GF-D8 (cell line): ENCODE data around the gene AK5.

Experiments
- DNase-seq: peaks from one replicate; lab custom pipeline; 2025; lab: John Stamatoyannopoulos, UW

Gene AK5, protein sequence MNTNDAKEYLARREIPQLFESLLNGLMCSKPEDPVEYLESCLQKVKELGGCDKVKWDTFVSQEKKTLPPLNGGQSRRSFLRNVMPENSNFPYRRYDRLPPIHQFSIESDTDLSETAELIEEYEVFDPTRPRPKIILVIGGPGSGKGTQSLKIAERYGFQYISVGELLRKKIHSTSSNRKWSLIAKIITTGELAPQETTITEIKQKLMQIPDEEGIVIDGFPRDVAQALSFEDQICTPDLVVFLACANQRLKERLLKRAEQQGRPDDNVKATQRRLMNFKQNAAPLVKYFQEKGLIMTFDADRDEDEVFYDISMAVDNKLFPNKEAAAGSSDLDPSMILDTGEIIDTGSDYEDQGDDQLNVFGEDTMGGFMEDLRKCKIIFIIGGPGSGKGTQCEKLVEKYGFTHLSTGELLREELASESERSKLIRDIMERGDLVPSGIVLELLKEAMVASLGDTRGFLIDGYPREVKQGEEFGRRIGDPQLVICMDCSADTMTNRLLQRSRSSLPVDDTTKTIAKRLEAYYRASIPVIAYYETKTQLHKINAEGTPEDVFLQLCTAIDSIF

DNA sequence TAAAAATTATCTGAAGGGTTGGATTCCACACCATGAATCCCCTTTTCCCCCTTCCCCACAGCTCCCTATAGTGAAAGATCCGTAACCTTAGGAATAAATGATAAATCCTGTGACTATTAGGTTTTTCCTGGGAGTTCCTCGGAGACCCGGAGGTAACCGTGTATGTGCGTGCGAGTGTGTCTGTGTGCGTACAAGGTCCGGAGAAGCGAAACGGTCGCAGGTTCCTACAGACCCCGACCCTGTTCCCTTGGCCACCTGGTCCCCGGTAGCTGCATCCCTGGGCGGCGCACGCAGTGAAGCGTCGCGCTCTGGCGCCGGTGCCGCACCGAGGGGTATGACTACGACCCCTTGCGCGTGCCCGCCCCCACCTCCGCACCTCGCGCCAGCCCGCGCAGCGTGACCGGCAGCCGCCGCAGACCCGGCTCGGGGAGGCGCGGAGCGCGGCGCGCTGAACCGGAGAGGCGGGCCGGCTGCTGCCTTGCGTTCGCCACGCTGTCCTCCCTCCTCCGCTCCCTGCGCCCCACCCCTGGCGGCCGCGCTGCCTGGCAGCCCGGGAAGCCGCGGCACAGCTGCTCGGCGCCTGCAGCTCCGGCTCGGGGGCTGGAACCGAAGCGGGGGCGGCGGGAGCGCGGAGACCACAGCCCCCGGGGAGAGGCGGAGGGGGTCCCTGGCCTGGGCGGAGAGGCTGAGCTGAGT lies at the start of gene AK5:
TSS of gene AK5 (plus strand) at position 529 of the 696 bp plus-strand sequence. CDS start 295 bp downstream, outside the sequence.
- DNase-seq = no peak

DNA sequence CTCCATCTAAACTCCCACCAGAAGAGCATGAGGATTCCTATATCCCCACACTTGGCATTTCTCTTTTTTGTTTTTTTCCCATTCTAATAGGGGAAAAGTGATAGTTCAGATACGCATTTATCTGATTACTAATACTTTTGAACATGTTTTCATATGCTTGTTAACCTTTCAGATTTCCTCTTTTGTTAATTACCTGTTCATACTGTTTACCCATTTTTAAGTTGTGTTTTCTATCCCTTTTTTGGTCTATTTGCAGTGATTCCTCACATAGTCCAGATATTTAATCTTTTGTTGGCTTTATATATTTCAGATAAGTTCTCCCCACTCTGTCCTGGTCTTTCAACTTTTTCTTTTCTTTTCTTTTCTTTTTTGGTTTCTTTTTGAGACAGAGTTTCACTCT lies 49.0 kb upstream of the AK5 start:
- no peak for DNase-seq

- no peak for DNase-seq
Observed at GRCh38 chr1:77234096-77234495, 47.7 kb upstream of the AK5 start.

- no peak for DNase-seq
Observed at GRCh38 chr1:77234943-77235342, 46.9 kb upstream of the AK5 start.

DNA sequence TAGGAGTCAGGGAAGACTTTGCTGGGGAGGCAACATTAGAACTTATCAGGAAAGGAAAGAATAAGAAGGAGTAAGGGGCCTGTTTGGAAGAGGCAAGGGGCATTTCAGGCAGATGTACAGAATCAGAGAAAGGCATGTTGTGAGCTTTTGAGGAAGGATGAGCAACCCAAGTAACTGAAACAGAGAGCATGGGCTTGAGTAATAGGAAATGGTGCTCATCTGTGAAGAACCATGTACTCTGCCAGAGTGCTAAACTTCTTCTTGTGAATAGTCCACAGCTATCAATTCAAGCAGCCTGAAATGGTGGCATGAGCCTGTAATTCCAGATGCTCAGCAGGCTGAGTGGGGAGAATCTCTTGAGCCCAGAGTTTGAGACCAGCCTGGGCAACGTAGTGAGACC lies 43.4 kb upstream of the AK5 start:
- peak; percentile 46 for DNase-seq

- DNase-seq = no peak
Observed at GRCh38 chr1:77239311-77239710, 42.5 kb upstream of the AK5 start.

GRCh38 chr1:77245830-77246229 lies 36.0 kb upstream of the AK5 start:
- DNase-seq = no peak

DNA sequence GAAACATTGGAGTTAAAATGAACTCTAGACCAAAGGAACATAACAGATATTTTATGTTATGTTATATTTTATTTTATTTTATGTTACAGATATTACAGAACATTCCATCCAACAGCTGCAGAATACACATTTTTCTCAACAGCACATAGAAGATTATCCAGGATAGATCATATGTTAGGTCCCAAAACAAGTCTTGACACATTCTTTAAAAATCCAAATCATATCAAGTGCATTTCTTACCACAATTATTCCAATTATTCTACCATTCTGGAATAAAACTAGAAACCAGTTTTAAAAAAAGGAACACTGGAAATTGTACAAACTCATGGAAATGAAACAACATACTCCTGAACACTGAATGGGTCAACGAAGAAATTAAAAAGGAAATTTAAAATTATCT lies 31.7 kb upstream of the AK5 start:
- no peak for DNase-seq

GRCh38 chr1:77253211-77253610 lies 28.6 kb upstream of the AK5 start:
- DNase-seq = no peak

GRCh38 chr1:77263708-77264107 lies 18.1 kb upstream of the AK5 start:
- no peak for DNase-seq

- no peak for DNase-seq
Observed at GRCh38 chr1:77265180-77265579, 16.6 kb upstream of the AK5 start.

GRCh38 chr1:77267035-77267434 lies 14.8 kb upstream of the AK5 start:
- no peak for DNase-seq

- DNase-seq = no peak
Observed at GRCh38 chr1:77271852-77272580, 9.8 kb upstream of the AK5 start.

- DNase-seq = no peak
Observed at GRCh38 chr1:77273891-77274290, 7.9 kb upstream of the AK5 start.

DNA sequence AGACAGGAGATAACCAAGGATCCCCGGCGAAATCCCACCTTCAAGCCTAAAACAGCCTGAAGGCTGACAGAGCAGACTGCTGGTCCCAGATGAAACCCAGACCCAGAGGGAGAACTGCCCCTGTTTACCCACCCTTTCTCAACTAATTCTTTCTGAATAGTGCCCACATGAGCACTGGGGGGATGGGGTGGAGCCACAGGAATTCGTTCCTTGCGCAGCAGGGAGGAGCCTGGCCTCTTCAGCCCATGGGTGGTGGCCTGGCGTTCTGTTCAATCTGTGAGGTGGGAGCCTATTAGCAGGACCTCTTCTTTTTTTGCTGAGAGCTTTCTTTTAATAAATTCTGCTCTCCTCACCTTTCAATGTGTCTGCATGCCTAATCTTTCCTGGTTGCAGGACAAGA lies 6.6 kb upstream of the AK5 start:
- DNase-seq = no peak

- no peak for DNase-seq
Observed at GRCh38 chr1:77276941-77277340, 4.9 kb upstream of the AK5 start.

GRCh38 chr1:77279929-77280328 lies 1.9 kb upstream of the AK5 start:
- no peak for DNase-seq

GRCh38 chr1:77280962-77281361 lies 857 bp upstream of the AK5 start:
- DNase-seq = no peak

DNA sequence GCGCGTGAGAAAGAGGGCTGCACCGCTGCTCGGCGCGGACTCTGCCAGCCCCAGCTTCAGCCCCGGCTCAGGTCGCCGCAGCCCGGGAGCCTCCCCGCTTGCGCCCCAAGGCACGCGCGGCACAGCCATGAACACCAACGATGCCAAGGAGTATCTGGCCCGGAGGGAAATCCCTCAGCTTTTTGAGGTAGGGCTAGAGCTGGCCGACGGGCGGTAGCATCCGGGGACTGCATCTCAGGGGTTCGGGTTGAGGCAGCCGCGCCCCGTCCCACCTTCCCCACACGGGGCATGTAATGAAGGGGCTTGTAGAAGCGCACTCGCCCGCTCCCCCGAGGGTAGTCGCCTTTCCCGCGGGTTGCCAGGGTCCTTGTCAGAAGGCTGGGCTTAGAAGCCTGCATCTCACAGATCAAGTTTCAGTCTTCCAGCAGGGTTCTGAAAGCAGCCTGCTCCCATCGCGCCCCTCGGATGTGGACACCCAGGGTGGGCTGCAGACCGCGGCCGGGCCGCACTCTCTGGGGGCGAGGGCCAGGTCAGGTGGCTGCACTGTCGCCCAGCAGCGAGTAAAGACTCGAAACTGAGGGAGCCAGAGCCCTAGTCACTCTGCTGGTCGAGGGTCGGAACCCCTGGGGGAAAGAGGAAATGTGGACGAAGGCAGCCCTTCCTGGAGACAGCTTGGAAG lies 507 bp downstream of the AK5 start:
- no peak for DNase-seq

- DNase-seq = no peak
Observed at GRCh38 chr1:77282866-77283539, 1.2 kb downstream of the AK5 start.

GRCh38 chr1:77283701-77284425 lies 2.0 kb downstream of the AK5 start:
- DNase-seq = no peak
